Mesenchymal stem cell (in vitro differentiated cells and primary cell): Measurements from ENCODE around the gene GTPBP3.

Experiments used
- DNase-seq: peaks from one replicate; pipeline ENCODE4 v3.0.0-alpha.2; 2013
- H2AFZ ChIP-seq: one replicate; pipeline ENCODE4 v1.6.1; 2013; ENCODE audit warnings: low read depth, mild to moderate bottlenecking, control low read depth, inconsistent platforms, low read length, moderate library complexity
- H2AK5ac ChIP-seq: 2 replicates; pipeline ENCODE4 v1.6.1; 2013; ENCODE audit warnings: low read length, moderate library complexity, mild to moderate bottlenecking, inconsistent platforms; ENCODE audit not compliant: severe bottlenecking
- H2BK120ac ChIP-seq: one replicate; pipeline ENCODE4 v1.6.1; 2013; ENCODE audit warnings: low read depth, mild to moderate bottlenecking, inconsistent platforms, low read length, moderate library complexity
- H2BK12ac ChIP-seq, 2 experiments: one replicate each; pipeline ENCODE4 v1.6.1; 2013; ENCODE audit warnings: inconsistent platforms in 2 of 2, low read length in 2 of 2, mild to moderate bottlenecking in 2 of 2, moderate library complexity in 2 of 2, control low read depth in 1 of 2
- H2BK15ac ChIP-seq: one replicate; pipeline ENCODE4 v1.6.1; 2013; ENCODE audit warnings: mild to moderate bottlenecking, low read depth, inconsistent platforms; ENCODE audit not compliant: poor library complexity, severe bottlenecking
- H2BK5ac ChIP-seq: 2 replicates; pipeline ENCODE4 v1.6.1; 2013; ENCODE audit warnings: low read depth, mild to moderate bottlenecking, low read length, control low read depth, inconsistent platforms; ENCODE audit not compliant: poor library complexity, severe bottlenecking
- H3K14ac ChIP-seq, 2 experiments: one replicate each; pipeline ENCODE4 v1.6.1; 2013; ENCODE audit warnings: inconsistent platforms in 2 of 2, low read length in 2 of 2, control low read depth in 1 of 2, mild to moderate bottlenecking in 1 of 2, moderate library complexity in 1 of 2
- H3K18ac ChIP-seq, 2 experiments: one replicate each; pipeline ENCODE4 v1.6.1; 2013; ENCODE audit warnings: inconsistent platforms in 2 of 2, low read length in 2 of 2, control low read depth in 1 of 2, low read depth in 1 of 2, mild to moderate bottlenecking in 1 of 2
- H3K23ac ChIP-seq, 2 experiments: one replicate each; pipeline ENCODE4 v1.6.1; 2013; ENCODE audit warnings: inconsistent platforms in 2 of 2, low read length in 2 of 2, mild to moderate bottlenecking in 2 of 2, moderate library complexity in 2 of 2, control low read depth in 1 of 2
- H3K27ac ChIP-seq: 2 replicates; pipeline ENCODE4 v1.5.1; 2013; ENCODE audit warnings: mild to moderate bottlenecking, moderate library complexity, low read length, control low read depth, inconsistent platforms; ENCODE audit not compliant: poor library complexity, severe bottlenecking
- H3K27me3 ChIP-seq, 2 experiments: 2 replicates each; pipeline versions ENCODE4 v1.6.1 to v1.7.0; 2013; ENCODE audit warnings: low read length in 2 of 2, mild to moderate bottlenecking in 2 of 2, moderate library complexity in 2 of 2, control low read depth in 1 of 2, inconsistent platforms in 1 of 2; ENCODE audit not compliant: control insufficient read depth in 1 of 2, insufficient read depth in 1 of 2
- H3K36me3 ChIP-seq, 2 experiments: 2 replicates each; pipeline versions ENCODE4 v1.6.1 to v1.7.0; 2013; ENCODE audit warnings: low read length in 2 of 2, control low read depth in 1 of 2, inconsistent platforms in 1 of 2, low read depth in 1 of 2, mild to moderate bottlenecking in 1 of 2; ENCODE audit not compliant: insufficient read depth in 2 of 2, control insufficient read depth in 1 of 2
- H3K4ac ChIP-seq, 2 experiments: one replicate each; pipeline ENCODE4 v1.6.1; 2013; ENCODE audit warnings: inconsistent platforms in 2 of 2, low read length in 2 of 2, mild to moderate bottlenecking in 2 of 2, moderate library complexity in 2 of 2, control low read depth in 1 of 2, low read depth in 1 of 2
- H3K4me1 ChIP-seq: 2 replicates; pipeline ENCODE4 v1.6.1; 2013; ENCODE audit warnings: low read depth, low read length, control low read depth; ENCODE audit not compliant: control insufficient read depth, insufficient read depth
- H3K4me2 ChIP-seq: 2 replicates; pipeline ENCODE4 v1.6.1; 2013; ENCODE audit warnings: low read length, mild to moderate bottlenecking, inconsistent platforms; ENCODE audit not compliant: poor library complexity, severe bottlenecking
- H3K4me3 ChIP-seq, 2 experiments: 2 replicates each; pipeline versions ENCODE4 v1.5.1 to v1.7.0; 2013; ENCODE audit warnings: low read length in 2 of 2, mild to moderate bottlenecking in 2 of 2, control low read depth in 1 of 2, low read depth in 1 of 2; ENCODE audit not compliant: insufficient read depth in 1 of 2
- H3K79me1 ChIP-seq: replicated peaks from 2 replicates; pipeline ENCODE4 v1.6.1; 2013; ENCODE audit warnings: mild to moderate bottlenecking, control low read depth, low read length, inconsistent platforms; ENCODE audit not compliant: poor library complexity, severe bottlenecking
- H3K9ac ChIP-seq: 2 replicates; pipeline ENCODE4 v1.7.0; 2013; ENCODE audit warnings: mild to moderate bottlenecking, low read length, moderate library complexity
- H3K9me3 ChIP-seq: 2 replicates; pipeline ENCODE4 v1.7.0; 2013; ENCODE audit warnings: mild to moderate bottlenecking, low read length; ENCODE audit not compliant: control insufficient read depth
- H4K8ac ChIP-seq: one replicate; pipeline ENCODE4 v1.6.1; 2013; ENCODE audit warnings: inconsistent platforms, mild to moderate bottlenecking, low read length, moderate library complexity
- H4K91ac ChIP-seq: one replicate; pipeline ENCODE4 v1.6.1; 2013; ENCODE audit warnings: mild to moderate bottlenecking, low read length, inconsistent platforms
- WGBS: methylation state at CpG from one replicate; pipeline ENCODE4 v1.1.7; 2013; ENCODE audit warnings: mixed read lengths; 5-methylcytosine and 5-hydroxymethylcytosine counted together

Gene GTPBP3

GRCh38 chr19:17390665-17391370 is 53.5 kb downstream of the GTPBP3 start:
- peak overlapping the region; percentile 34 for H2BK120ac ChIP-seq
- H2BK15ac ChIP-seq, result no peak overlapping the region
- peak overlapping the region; percentile 69 for H2AFZ ChIP-seq
- H3K4me1 ChIP-seq, result peaks cover 10% of the 10 kb centered on the region
- H3K23ac ChIP-seq, result peak overlapping the region in 1 of 2 experiments; percentile 40
- no peak overlapping the region for H3K4ac ChIP-seq
- no peak overlapping the region for H3K14ac ChIP-seq
- H3K27ac ChIP-seq, result no peak overlapping the region
- peak overlapping the region; percentile 91 for H3K4me2 ChIP-seq
- H3K27me3 ChIP-seq, result peaks cover 12 to 26% of the 10 kb centered on the region in 2 experiments
- H3K4me3 ChIP-seq, result peak overlapping the region; percentile 42 to 82
- peak overlapping the region; percentile 70 for H3K9ac ChIP-seq
- H4K91ac ChIP-seq, result peak overlapping the region; percentile 27
- peak overlapping the region in 1 of 2 experiments; percentile 83 for H3K18ac ChIP-seq
- H3K36me3 ChIP-seq, result no peaks in the 10 kb centered on the region
- DNase-seq, result peak; percentile 93
- peak overlapping the region; percentile 45 for H4K8ac ChIP-seq
- WGBS, result under 1% methylated on average over 50 of the region's 50 CpGs
- no peak overlapping the region for H2BK12ac ChIP-seq
- H2BK5ac ChIP-seq, result no peak overlapping the region
- peaks cover 5% of the 10 kb centered on the region for H3K9me3 ChIP-seq
- H3K79me1 ChIP-seq, result no peaks in the 10 kb centered on the region
- no peak overlapping the region for H2AK5ac ChIP-seq

DNA sequence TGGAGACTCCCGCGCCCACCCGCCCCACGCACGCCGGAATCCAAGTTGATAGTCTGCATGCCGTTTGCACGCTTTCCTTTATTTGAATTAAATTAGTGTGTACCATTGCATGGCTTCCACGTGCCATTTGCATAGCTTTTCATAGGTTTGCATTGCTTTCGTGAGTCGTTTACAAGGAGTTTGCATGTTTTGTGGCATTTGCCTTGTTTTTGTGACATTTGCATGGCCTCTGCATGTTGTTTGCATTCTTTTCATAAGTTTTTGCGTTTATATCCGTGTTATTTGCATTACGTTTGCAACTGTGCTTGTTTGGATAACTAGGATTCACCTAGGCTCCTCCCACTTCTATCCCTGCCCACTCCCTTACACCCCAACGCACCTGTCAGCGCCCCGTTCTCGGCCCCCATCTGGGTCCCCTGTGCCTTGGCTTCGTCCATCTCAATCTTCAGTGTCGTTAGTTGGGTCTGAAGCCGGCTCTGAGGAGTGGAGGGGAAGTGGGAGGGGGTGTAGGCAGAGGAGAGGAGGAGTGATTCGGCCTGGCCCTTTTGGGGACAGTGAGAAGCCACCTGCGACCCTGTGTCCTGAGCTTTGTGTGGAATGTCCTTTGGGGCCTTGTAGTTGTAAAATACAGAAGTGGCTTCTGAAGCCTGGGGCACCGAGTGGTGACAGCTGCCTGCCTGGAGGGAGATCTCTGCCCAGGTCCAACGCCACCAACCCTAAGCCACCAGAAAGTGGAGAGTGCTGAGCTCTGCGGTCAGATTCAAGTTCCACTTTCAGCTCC is 54.2 kb downstream of the GTPBP3 start:
- peak overlapping the region in 1 of 2 experiments; percentile 76 for H2BK12ac ChIP-seq
- no peak overlapping the region for H4K91ac ChIP-seq
- H3K4ac ChIP-seq, result peak overlapping the region in 1 of 2 experiments; percentile 26
- H3K79me1 ChIP-seq, result no peaks in the 10 kb centered on the region
- peak overlapping the region; percentile 42 to 82 for H3K4me3 ChIP-seq
- WGBS, result 21% methylated on average over 20 of the region's 26 CpGs
- H3K23ac ChIP-seq, result no peak overlapping the region
- no peaks in the 10 kb centered on the region for H3K36me3 ChIP-seq
- peak overlapping the region; percentile 78 for H4K8ac ChIP-seq
- H3K9me3 ChIP-seq, result peaks cover 5% of the 10 kb centered on the region
- no peak overlapping the region for H2BK120ac ChIP-seq
- H2BK5ac ChIP-seq, result no peak overlapping the region
- no peak for DNase-seq
- peak overlapping the region; percentile 47 for H2AFZ ChIP-seq
- no peak overlapping the region for H2AK5ac ChIP-seq
- H3K9ac ChIP-seq, result no peak overlapping the region
- peaks cover 12 to 26% of the 10 kb centered on the region in 2 experiments for H3K27me3 ChIP-seq
- H3K18ac ChIP-seq, result no peak overlapping the region
- H3K4me1 ChIP-seq, result peaks cover 10% of the 10 kb centered on the region
- H2BK15ac ChIP-seq, result no peak overlapping the region
- H3K4me2 ChIP-seq, result peak overlapping the region; percentile 91
- no peak overlapping the region for H3K14ac ChIP-seq
- no peak overlapping the region for H3K27ac ChIP-seq
